Fibroblast of skin of abdomen (primary cell): ENCODE measurements around the gene PCBP1.
"Not testable (repeated sequence)": the region's sequence is repeated elsewhere in the genome, so short reads cannot be mapped to it uniquely, and the experiment has no call there.

ENCODE experiments used
- DNase-seq: peaks from one replicate; pipeline ENCODE4 v3.0.0-alpha.2; 2013

Gene PCBP1

GRCh38 chr2:70081221-70081620 is 6.1 kb upstream of the PCBP1 start:
- no peak for DNase-seq

GRCh38 chr2:70083344-70084156 is 3.7 kb upstream of the PCBP1 start:
- DNase-seq, result peak; percentile 45

- no peak for DNase-seq
These were observed 2.1 kb upstream of the PCBP1 start for GRCh38 chr2:70084973-70085710.

GRCh38 chr2:70085711-70086277 is 1.5 kb upstream of the PCBP1 start:
- no peak for DNase-seq

- DNase-seq, result peak; percentile 82
These were observed 919 bp upstream of the PCBP1 start for GRCh38 chr2:70086278-70086837.

GRCh38 chr2:70087702-70088597 is 673 bp downstream of the PCBP1 start:
- DNase-seq, result peak; percentile 36

GRCh38 chr2:70088598-70089219 is 1.4 kb downstream of the PCBP1 start:
- no peak for DNase-seq

- DNase-seq, result no peak
These were observed 2.1 kb downstream of the PCBP1 start for GRCh38 chr2:70089220-70089982.

GRCh38 chr2:70089983-70090525 is 2.8 kb downstream of the PCBP1 start:
- no peak for DNase-seq

- DNase-seq, result no peak
These were observed 3.5 kb downstream of the PCBP1 start for GRCh38 chr2:70090706-70091334.

- no peak for DNase-seq
These were observed 4.1 kb downstream of the PCBP1 start for GRCh38 chr2:70091364-70091763.

GRCh38 chr2:70091816-70092215 is 4.5 kb downstream of the PCBP1 start:
- DNase-seq, result no peak

- DNase-seq, result not testable (repeated sequence)
These were observed 5.4 kb downstream of the PCBP1 start for GRCh38 chr2:70092576-70093243.

- DNase-seq, result no peak
These were observed 7.1 kb downstream of the PCBP1 start for GRCh38 chr2:70094171-70094977.

GRCh38 chr2:70094978-70095719 is 7.9 kb downstream of the PCBP1 start:
- no peak for DNase-seq

GRCh38 chr2:70095720-70096670 is 8.7 kb downstream of the PCBP1 start:
- no peak for DNase-seq

GRCh38 chr2:70098032-70098431 is 10.8 kb downstream of the PCBP1 start:
- DNase-seq, result no peak
